B cell (primary cell): ENCODE data around the gene CCDC102A. TPM values are rescaled to one million over a fixed set of nuclear protein-coding genes. Genes with fewer than 3 reads are reported as not detected.

ENCODE experiments used
- ATAC-seq: fragments of 200-7000 bp; cut with Tn5 transposase; one replicate; pipeline ENCODE4 v1.10.0; 2021; ENCODE audit warnings: low read depth, mild to moderate bottlenecking, moderate number of reproducible peaks, moderate library complexity
- CTCF ChIA-PET: fragments of 350-600 bp; sonication (Branson Sonifier 250); formaldehyde crosslinking; loops from one replicate; lab custom pipeline; 2021; ENCODE audit warnings: antibody characterized with exemption, inconsistent platforms; lab: Charles Lee
- POLR2A ChIA-PET: fragments of 350-600 bp; sonication (Branson Sonifier 250); formaldehyde crosslinking; loops from one replicate; lab custom pipeline; 2021; ENCODE audit warnings: antibody characterized with exemption; lab: Charles Lee
- DNase-seq: peaks from one replicate; pipeline ENCODE4 v3.0.0; 2013
- H2AFZ ChIP-seq: 2 replicates; pipeline ENCODE4 v1.6.1; 2012; ENCODE audit warnings: mild to moderate bottlenecking, low read depth, low read length; ENCODE audit not compliant: insufficient read depth, poor library complexity, severe bottlenecking
- H3K27ac ChIP-seq, 2 donors: 1 replicate in 1 of 2; 2 replicates in 1 of 2; pipeline ENCODE4 v1.5.1; 2012 to 2013; ENCODE audit warnings: low read length in 2 of 2, mild to moderate bottlenecking in 2 of 2, moderate library complexity in 1 of 2
- H3K27me3 ChIP-seq, 4 experiments: fragments of 200-600 bp in 1 of 4; sonication (generic) in 1 of 4; replicated peaks in 1 of 4; 1 replicate in 2 of 4; 2 replicates in 2 of 4; pipeline versions ENCODE4 v1.6.1 to v1.7.0; 2013 to 2016; ENCODE audit warnings: low read length in 3 of 4, mild to moderate bottlenecking in 2 of 4, mixed read lengths in 1 of 4, moderate library complexity in 1 of 4; ENCODE audit not compliant: insufficient read depth in 4 of 4, control insufficient read depth in 3 of 4; ENCODE audit errors: control extremely low read depth in 1 of 4
- H3K36me3 ChIP-seq, 2 experiments: replicated peaks in 1 of 2; 1 replicate in 1 of 2; 2 replicates in 1 of 2; pipeline versions ENCODE4 v1.6.1 to v1.7.1; 2013; ENCODE audit warnings: low read length in 1 of 2; ENCODE audit not compliant: insufficient read depth in 2 of 2, control insufficient read depth in 1 of 2; ENCODE audit errors: control extremely low read depth in 1 of 2, extremely low read depth in 1 of 2
- H3K4me1 ChIP-seq, 2 donors: fragments of 200-600 bp in 1 of 2; sonication (generic) in 1 of 2; 1 replicate in 1 of 2; 2 replicates in 1 of 2; pipeline versions ENCODE4 v1.5.1 to v1.6.1; 2013 to 2017; ENCODE audit warnings: low read length in 2 of 2; ENCODE audit not compliant: control insufficient read depth in 2 of 2, insufficient read depth in 2 of 2
- H3K4me2 ChIP-seq: replicated peaks from 2 replicates; pipeline ENCODE3; 2012; ENCODE audit warnings: mild to moderate bottlenecking, low read depth, low read length; ENCODE audit not compliant: poor library complexity, severe bottlenecking
- H3K4me3 ChIP-seq, 5 experiments: fragments of 200-600 bp in 1 of 5; sonication (generic) in 1 of 5; 1 replicate in 3 of 5; 2 replicates in 2 of 5; pipeline versions ENCODE4 v1.5.1 to v1.7.0; 2011 to 2016; ENCODE audit warnings: low read length in 4 of 5, mild to moderate bottlenecking in 4 of 5, low read depth in 2 of 5, control low read depth in 1 of 5, moderate library complexity in 1 of 5; ENCODE audit not compliant: insufficient read depth in 1 of 5; ENCODE audit errors: control extremely low read depth in 1 of 5, extremely low read depth in 1 of 5
- H3K79me2 ChIP-seq: fragments of 200-600 bp; sonication (generic); one replicate; pipeline ENCODE4 v1.6.0; 2016; ENCODE audit warnings: low read length; ENCODE audit not compliant: control insufficient read depth, insufficient read depth
- H3K9ac ChIP-seq: fragments of 200-600 bp; sonication (generic); 2 replicates; pipeline ENCODE4 v1.6.1; 2017; ENCODE audit warnings: mild to moderate bottlenecking, low read length, moderate library complexity
- H3K9me3 ChIP-seq, 3 donors: one replicate each; pipeline versions ENCODE4 v1.6.1 to v1.7.1; 2013; ENCODE audit warnings: low read length in 2 of 3; ENCODE audit not compliant: control insufficient read depth in 2 of 3, insufficient read depth in 1 of 3; ENCODE audit errors: control extremely low read depth in 1 of 3
- H4K20me1 ChIP-seq: 2 replicates; pipeline ENCODE4 v1.6.0; 2012; ENCODE audit warnings: mild to moderate bottlenecking, low read length; ENCODE audit not compliant: insufficient read depth, control insufficient read depth, poor library complexity, severe bottlenecking
- H3K27ac Mint-ChIP-seq: one replicate; pipeline ENCODE4 v1.8.0; 2021; ENCODE audit warnings: mixed read lengths
- H3K27me3 Mint-ChIP-seq: one replicate; pipeline ENCODE4 v1.8.0; 2021; ENCODE audit warnings: mixed read lengths
- H3K4me1 Mint-ChIP-seq: one replicate; pipeline ENCODE4 v1.8.0; 2021; ENCODE audit warnings: mixed read lengths
- H3K4me3 Mint-ChIP-seq: one replicate; pipeline ENCODE4 v1.8.0; 2021; ENCODE audit warnings: mixed read lengths
- H3K9me3 Mint-ChIP-seq: one replicate; pipeline ENCODE4 v1.8.0; 2022; ENCODE audit warnings: mixed read lengths; ENCODE audit not compliant: insufficient read depth
- CTCF ChIP-seq: fragments of 200-600 bp; IDR thresholded peaks from one replicate; pipeline ENCODE4 v1.8.0; 2022; ENCODE audit warnings: antibody characterized with exemption, mild to moderate bottlenecking
- EZH2 ChIP-seq: IDR thresholded peaks from 2 replicates; pipeline ENCODE4 v1.6.1; 2012; ENCODE audit warnings: borderline replicate concordance, low read depth, mild to moderate bottlenecking, moderate library complexity, low read length; ENCODE audit not compliant: insufficient read depth, poor library complexity, severe bottlenecking
- WGBS: methylation state at CpG from one replicate; pipeline ENCODE4 v1.1.5; 2013; ENCODE audit warnings: missing lambda C conversion rate; ENCODE audit not compliant: insufficient coverage; 5-methylcytosine and 5-hydroxymethylcytosine counted together
- intact Hi-C: fragments of 100-400 bp; cut with micrococcal nuclease; formaldehyde crosslinking; loops from one replicate; pipeline ENCODE4 v1.10.0; 2022
- polyA plus RNA-seq: library from polyadenylated mRNA; depleted of rRNA; stranded (reverse); fragments of >200 nt; gene quantifications from 2 replicates; pipeline ENCODE4 v1.2.3, GENCODE V29; 2012
- total RNA-seq, 2 donors: library from RNA; stranded (reverse); fragments of 120-200 nt in 1 of 2; gene quantifications; 1 replicate in 1 of 2; 2 replicates in 1 of 2; pipeline versions ENCODE4 v1.2.3 to v1.2.4, GENCODE V29; 2013 to 2022

CCDC102A gene
- total and polyA plus RNA-seq, 2 donors (not counting 1 experiment from before 2014, with no cell fraction given): 14.5 to 14.7 TPM

DNA sequence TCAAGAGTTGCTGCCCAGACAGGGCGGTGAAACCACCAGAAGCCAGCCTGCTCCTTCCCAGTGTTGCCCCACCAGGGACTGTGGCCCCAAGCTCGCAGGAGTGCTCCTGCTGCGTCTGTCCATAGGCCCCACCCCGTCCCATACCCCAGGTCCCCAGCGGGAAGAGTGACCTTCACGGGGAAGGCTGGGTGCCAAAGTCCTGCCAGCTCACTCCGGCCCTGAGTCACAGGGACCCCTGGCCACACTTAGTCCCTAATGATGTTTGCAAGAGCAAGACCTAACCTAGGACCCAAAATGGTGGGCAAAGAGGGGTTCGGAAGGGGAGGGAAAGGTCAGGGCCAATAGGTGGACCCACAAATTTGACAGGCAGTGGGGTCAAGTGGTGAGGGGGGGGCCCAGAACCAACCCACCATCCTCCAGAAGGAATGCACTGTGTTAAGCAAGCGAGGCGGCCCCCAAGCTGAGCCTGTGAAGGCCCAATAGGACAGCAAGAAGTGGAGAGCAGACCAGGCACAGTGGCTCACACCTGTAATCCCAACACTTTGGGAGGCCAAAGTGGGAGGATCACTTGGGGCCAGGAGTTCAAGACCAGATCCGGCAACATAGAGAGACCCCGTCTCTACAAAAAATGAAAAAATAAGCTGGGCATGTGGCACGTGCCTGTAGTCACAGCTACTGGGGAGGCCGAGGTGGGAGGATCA is 53.4 kb downstream of the CCDC102A start:
- Histone ChIP-seq H3K4me3 (no peak overlapping the region), H2AFZ (no peak overlapping the region), H3K4me1 (peaks cover 30 to 36% of the 10 kb centered on the region in 2 donors), H3K27ac (no peak overlapping the region), H3K9ac (no peak overlapping the region), H3K9me3 (no peaks in the 10 kb centered on the region), H4K20me1 (no peaks in the 10 kb centered on the region), H3K4me2 (no peak overlapping the region), H3K27me3 (peaks cover 0 to 22% (median 3%) of the 10 kb centered on the region in 4 experiments), H3K79me2 (no peaks in the 10 kb centered on the region), H3K36me3 (no peaks in the 10 kb centered on the region)
- H3K27ac Mint-ChIP-seq: no peak overlapping the region
- CTCF ChIA-PET: interaction anchor here (0.6 to 1.2 kb wide), 3 partner anchors 9 to 164 kb away, joined by 4 to 5 read pairs (median 4); no protein-coding TSS in a partner anchor
- H3K27me3 Mint-ChIP-seq: peaks cover 17% of the 10 kb centered on the region
- no peak for DNase-seq
- POLR2A ChIA-PET: no interaction called here
- TF ChIP-seq EZH2: no peak
- TF ChIP-seq CTCF: no peak
- WGBS: 96% methylated on average over 12 of the region's 14 CpGs
- H3K9me3 Mint-ChIP-seq: no peaks in the 10 kb centered on the region
- H3K4me1 Mint-ChIP-seq: peaks cover 33% of the 10 kb centered on the region
- intact Hi-C loops: no loop called here
- no peak overlapping the region for H3K4me3 Mint-ChIP-seq
- ATAC-seq: no peak

DNA sequence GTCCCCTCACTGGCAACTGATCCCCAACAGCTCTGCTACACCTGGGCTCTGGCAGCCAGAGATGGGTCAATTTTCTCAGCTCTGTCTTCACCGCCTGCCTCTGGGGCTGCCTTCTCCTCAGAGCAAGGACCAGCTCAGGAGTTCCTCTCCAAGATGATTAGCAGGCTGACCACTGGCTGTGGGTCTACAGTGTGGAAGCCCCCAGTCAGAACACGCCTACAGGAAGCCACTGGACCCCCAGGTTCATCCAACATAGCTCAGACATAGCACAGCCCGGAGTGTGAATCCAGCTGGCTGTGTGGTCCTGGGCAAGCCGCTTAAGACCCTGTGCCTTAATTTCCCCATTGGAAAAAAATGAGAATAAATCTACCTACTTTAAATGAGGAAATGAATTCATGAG is 55.0 kb downstream of the CCDC102A start:
- H3K9me3 Mint-ChIP-seq: no peaks in the 10 kb centered on the region
- TF ChIP-seq CTCF: no peak
- TF ChIP-seq EZH2: no peak
- POLR2A ChIA-PET: interaction anchor here (0.6 kb wide), 1 partner anchor 105 kb away, joined by 3 read pairs; no protein-coding TSS in a partner anchor
- WGBS: 94% methylated on average over 2 of the region's 4 CpGs
- no peak overlapping the region for H3K4me3 Mint-ChIP-seq
- Histone ChIP-seq H3K9me3 (no peaks in the 10 kb centered on the region), H3K79me2 (no peaks in the 10 kb centered on the region), H3K27me3 (peaks cover 0 to 26% (median 3%) of the 10 kb centered on the region in 4 experiments), H3K27ac (no peak overlapping the region), H2AFZ (no peak overlapping the region), H4K20me1 (no peaks in the 10 kb centered on the region), H3K4me3 (no peak overlapping the region), H3K9ac (no peak overlapping the region), H3K4me2 (no peak overlapping the region), H3K36me3 (no peaks in the 10 kb centered on the region), H3K4me1 (peaks cover 29 to 41% of the 10 kb centered on the region in 2 donors)
- DNase-seq (no peak), ATAC-seq (no peak)
- H3K4me1 Mint-ChIP-seq: peaks cover 32% of the 10 kb centered on the region
- CTCF ChIA-PET: interaction anchor here (2.6 kb wide), 1 partner anchor 39 kb away, joined by 8 read pairs; no protein-coding TSS in a partner anchor
- intact Hi-C loops: no loop called here
- peaks cover 17% of the 10 kb centered on the region for H3K27me3 Mint-ChIP-seq
- H3K27ac Mint-ChIP-seq: no peak overlapping the region
